CD8-positive, alpha-beta memory T cell (primary cell): ENCODE measurements around the gene CTNNAL1. TPM values are rescaled to one million over a fixed set of nuclear protein-coding genes. Genes with fewer than 3 reads are reported as not detected.
"Not testable (repeated sequence)": the region's sequence is repeated elsewhere in the genome, so short reads cannot be mapped to it uniquely, and the experiment has no call there.

Experiments used
- CTCF ChIA-PET: fragments of 350-600 bp; sonication (Branson Sonifier 250); formaldehyde crosslinking; loops from one replicate; lab custom pipeline; 2021; ENCODE audit warnings: antibody characterized with exemption; lab: Charles Lee
- POLR2A ChIA-PET: fragments of 350-600 bp; sonication (Branson Sonifier 250); formaldehyde crosslinking; loops from one replicate; lab custom pipeline; 2021; ENCODE audit warnings: antibody characterized with exemption; lab: Charles Lee
- DNase-seq, 5 donors: peaks; one replicate each; pipeline versions ENCODE4 v3.0.0 to v3.0.0-alpha.2; 2020 to 2022; ENCODE audit warnings: mixed read lengths in 1 of 5
- H3K27ac ChIP-seq: one replicate; pipeline ENCODE4 v1.7.0; 2013; ENCODE audit warnings: low read depth, mild to moderate bottlenecking, low read length, moderate library complexity
- H3K27me3 ChIP-seq: 2 replicates; pipeline ENCODE4 v1.7.0; 2013; ENCODE audit warnings: low read length, mild to moderate bottlenecking; ENCODE audit not compliant: insufficient read depth, poor library complexity, severe bottlenecking
- H3K36me3 ChIP-seq: 2 replicates; pipeline ENCODE4 v1.7.0; 2013; ENCODE audit warnings: mild to moderate bottlenecking, low read length, moderate library complexity; ENCODE audit not compliant: insufficient read depth
- H3K4me1 ChIP-seq: 2 replicates; pipeline ENCODE4 v1.7.0; 2013; ENCODE audit warnings: mild to moderate bottlenecking, low read length, moderate library complexity; ENCODE audit not compliant: insufficient read depth
- H3K4me3 ChIP-seq: 2 replicates; pipeline ENCODE4 v1.7.0; 2013; ENCODE audit warnings: mild to moderate bottlenecking, low read length
- H3K9me3 ChIP-seq: 2 replicates; pipeline ENCODE4 v1.7.0; 2013; ENCODE audit warnings: mild to moderate bottlenecking, low read length
- H3K27ac Mint-ChIP-seq, 8 donors: one replicate each; pipeline ENCODE4 v1.8.0; 2020 to 2021; ENCODE audit warnings: mixed read lengths in 8 of 8, mild to moderate bottlenecking in 6 of 8, inconsistent platforms in 3 of 8, moderate library complexity in 3 of 8
- H3K27me3 Mint-ChIP-seq, 2 donors: one replicate each; pipeline ENCODE4 v1.8.0; 2020 to 2021; ENCODE audit warnings: mixed read lengths in 2 of 2, mild to moderate bottlenecking in 1 of 2, moderate library complexity in 1 of 2
- H3K36me3 Mint-ChIP-seq, 3 donors: one replicate each; pipeline ENCODE4 v1.8.0; 2020 to 2021; ENCODE audit warnings: mixed read lengths in 3 of 3, inconsistent platforms in 1 of 3, mild to moderate bottlenecking in 1 of 3
- H3K4me1 Mint-ChIP-seq, 3 donors: one replicate each; pipeline ENCODE4 v1.8.0; 2020 to 2021; ENCODE audit warnings: mixed read lengths in 3 of 3, inconsistent platforms in 1 of 3, mild to moderate bottlenecking in 1 of 3
- H3K4me3 Mint-ChIP-seq, 7 donors: one replicate each; pipeline ENCODE4 v1.8.0; 2020 to 2021; ENCODE audit warnings: mixed read lengths in 7 of 7, mild to moderate bottlenecking in 6 of 7, moderate library complexity in 4 of 7, inconsistent platforms in 2 of 7
- H3K9me3 Mint-ChIP-seq, 5 donors: one replicate each; pipeline ENCODE4 v1.8.0; 2020 to 2022; ENCODE audit warnings: mixed read lengths in 5 of 5, mild to moderate bottlenecking in 3 of 5, moderate library complexity in 2 of 5, inconsistent platforms in 1 of 5
- polyA plus RNA-seq: library from polyadenylated mRNA; unstranded; fragments of 300-500 nt; fragmentation: Illumina TruSeq; gene quantifications from one replicate; pipeline ENCODE4 v1.2.3, GENCODE V29; 2021
- total RNA-seq, 2 experiments: library from RNA; stranded (reverse); gene quantifications; one replicate each; pipeline ENCODE4 v1.2.3, GENCODE V29; 2021

The CTNNAL1 gene
- total and polyA plus RNA-seq, 3 experiments from 2014 or later: 1.4 to 22.0 (median 19.1) TPM

DNA sequence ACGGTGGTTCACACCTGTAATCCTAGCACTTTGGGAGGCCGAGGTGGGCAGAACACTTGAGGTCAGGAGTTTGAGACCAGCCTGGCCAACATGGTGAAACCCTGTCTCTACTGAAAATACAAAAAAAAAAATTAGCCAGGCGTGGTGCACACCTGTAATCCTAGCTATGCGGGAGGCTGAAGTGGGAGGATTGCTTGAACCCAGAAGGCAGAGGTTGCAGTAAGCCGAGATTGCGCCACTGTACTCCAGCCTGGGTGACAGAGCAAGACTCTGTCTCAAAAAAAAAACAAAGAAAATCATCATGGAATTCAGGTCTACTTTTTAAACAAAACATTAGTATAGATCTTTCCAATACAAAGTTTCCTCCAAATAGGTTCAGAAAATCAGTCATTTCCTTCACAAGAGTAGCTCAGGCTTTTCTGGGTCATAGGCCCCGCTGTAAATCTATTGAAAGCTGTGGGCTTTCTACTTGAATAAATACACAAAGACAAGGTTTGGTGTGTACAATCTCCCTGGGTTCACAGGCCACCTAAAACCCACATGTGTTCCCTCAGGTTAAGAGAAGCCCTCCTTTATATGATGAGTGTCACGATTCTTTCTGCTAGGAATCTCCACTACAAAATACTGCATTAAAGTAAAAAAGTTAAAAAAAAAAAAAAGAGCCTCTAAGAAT lies 114.1 kb downstream of the CTNNAL1 start:
- H3K9me3 Mint-ChIP-seq, H3K27me3 Mint-ChIP-seq, H3K27ac ChIP-seq, H3K4me3 ChIP-seq, H3K27me3 ChIP-seq, H3K9me3 ChIP-seq, H3K4me1 Mint-ChIP-seq, CTCF ChIA-PET, DNase-seq, H3K4me1 ChIP-seq, POLR2A ChIA-PET, H3K4me3 Mint-ChIP-seq: not testable (repeated sequence)
- Mint-ChIP-seq H3K36me3 (peaks cover 16 to 97% (median 49%) of the 10 kb centered on the region in 3 donors), H3K27ac (peak overlapping the region in 1 of 8 donors; percentile 50)
- peaks cover 45% of the 10 kb centered on the region for H3K36me3 ChIP-seq

DNA sequence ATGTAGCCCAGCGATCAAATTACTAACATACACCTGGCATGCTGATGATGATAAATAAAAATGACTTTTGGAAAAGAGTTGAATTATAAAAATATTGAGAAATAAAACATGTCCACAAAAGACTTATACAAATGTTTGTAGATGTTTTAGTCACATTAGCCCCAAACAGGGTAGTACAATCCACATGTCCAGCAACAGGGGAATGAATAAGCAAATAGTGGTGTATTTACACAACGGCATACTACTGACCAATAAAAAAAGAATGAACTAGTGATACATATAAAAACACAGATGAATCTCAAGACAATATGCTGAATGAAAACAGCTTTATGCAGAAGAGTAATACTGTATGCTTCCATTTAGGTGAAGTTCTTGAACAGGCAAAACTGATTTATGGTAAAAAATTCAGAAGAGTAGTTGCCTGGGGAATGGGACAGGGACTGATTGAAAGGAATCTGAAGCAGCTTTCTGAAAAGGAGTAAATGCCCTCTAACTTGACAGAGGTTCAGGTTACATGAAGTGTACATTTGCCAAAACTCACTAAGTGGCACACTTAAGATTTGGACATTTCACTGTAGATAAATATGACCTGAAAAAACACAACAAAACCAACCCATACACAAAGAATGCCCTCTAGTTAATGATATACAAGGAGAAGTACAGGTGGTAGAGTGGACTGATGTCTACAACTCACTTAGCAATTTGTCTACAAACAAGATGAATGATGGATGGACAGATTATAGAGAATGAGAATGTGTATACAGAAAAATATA lies 115.8 kb downstream of the CTNNAL1 start:
- Mint-ChIP-seq H3K4me3 (no peak overlapping the region), H3K27me3 (no peaks in the 10 kb centered on the region), H3K27ac (peak overlapping the region in 1 of 8 donors; percentile 73), H3K36me3 (peaks cover 17 to 97% (median 41%) of the 10 kb centered on the region in 3 donors), H3K9me3 (no peaks in the 10 kb centered on the region), H3K4me1 (no peaks in the 10 kb centered on the region)
- CTCF ChIA-PET: no interaction called here
- Histone ChIP-seq H3K27me3 (no peaks in the 10 kb centered on the region), H3K4me3 (no peak overlapping the region), H3K36me3 (peaks cover 55% of the 10 kb centered on the region), H3K27ac (no peak overlapping the region), H3K9me3 (no peaks in the 10 kb centered on the region), H3K4me1 (no peaks in the 10 kb centered on the region)
- DNase-seq: no peak
- POLR2A ChIA-PET: no interaction called here

DNA sequence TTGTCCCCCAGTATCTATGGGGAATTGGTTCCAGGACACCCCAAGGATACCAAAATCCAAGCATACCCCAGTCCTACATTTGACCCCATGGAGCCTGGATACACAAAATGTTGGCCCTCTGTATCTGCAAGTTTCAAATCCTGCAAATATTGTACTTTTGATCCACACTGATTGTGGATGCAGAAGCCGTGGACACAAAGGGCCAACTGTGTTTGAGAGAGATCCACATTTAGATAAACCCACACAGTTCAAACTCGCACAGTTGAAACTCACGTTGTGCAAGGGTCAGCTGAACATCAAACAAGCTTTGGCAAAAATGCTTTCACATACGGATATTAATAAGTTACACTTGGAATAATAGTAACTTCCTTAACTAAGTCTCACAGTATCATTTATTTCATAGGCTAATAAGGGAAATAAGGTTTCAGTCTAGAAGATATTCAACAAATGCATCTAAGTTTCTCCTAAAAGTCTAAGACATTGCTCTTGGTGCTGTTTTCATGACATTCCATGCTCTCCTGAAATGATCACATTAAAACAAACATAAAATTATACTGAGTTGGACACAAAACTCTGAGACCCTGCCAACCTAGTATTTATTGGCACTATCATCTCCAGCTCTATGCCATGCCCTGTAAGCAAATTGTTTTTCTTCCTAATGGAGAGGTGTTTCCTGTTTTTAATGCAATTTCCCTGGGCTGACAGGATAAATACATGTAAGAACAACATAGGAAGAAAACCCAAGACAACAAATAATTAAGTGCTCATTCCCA lies 118.9 kb downstream of the CTNNAL1 start:
- Histone ChIP-seq H3K27me3 (no peaks in the 10 kb centered on the region), H3K4me1 (no peaks in the 10 kb centered on the region), H3K4me3 (no peak overlapping the region), H3K36me3 (peaks cover 49% of the 10 kb centered on the region), H3K9me3 (no peaks in the 10 kb centered on the region), H3K27ac (no peak overlapping the region)
- ChIA-PET CTCF (no interaction called here), POLR2A (no interaction called here)
- H3K4me1 Mint-ChIP-seq: no peaks in the 10 kb centered on the region
- no peak for DNase-seq
- peaks cover 18 to 99% (median 47%) of the 10 kb centered on the region in 3 donors for H3K36me3 Mint-ChIP-seq
- no peak overlapping the region for H3K27ac Mint-ChIP-seq
- no peak overlapping the region for H3K4me3 Mint-ChIP-seq
- no peaks in the 10 kb centered on the region for H3K27me3 Mint-ChIP-seq
- no peaks in the 10 kb centered on the region for H3K9me3 Mint-ChIP-seq

Other genes with a start within 250 kb of the CTNNAL1 start
- gene ACTL7B, start 157.5 kb downstream of the CTNNAL1 start, total RNA-seq: not detected
- not detected for gene ACTL7B, start 157.5 kb downstream of the CTNNAL1 start, polyA plus RNA-seq
- not detected for gene ACTL7A, start 151.2 kb downstream of the CTNNAL1 start, total RNA-seq
- not detected for gene ACTL7A, start 151.2 kb downstream of the CTNNAL1 start, polyA plus RNA-seq
- gene ELP1, start 79.4 kb downstream of the CTNNAL1 start, total RNA-seq: 10 to 100 TPM; 36.2 to 38.7 TPM
- gene ELP1, start 79.4 kb downstream of the CTNNAL1 start, polyA plus RNA-seq: 20.2 TPM
- 10 to 100 TPM; 13.7 to 15.1 TPM for gene ABITRAM, start 79.1 kb downstream of the CTNNAL1 start, total RNA-seq
- gene ABITRAM, start 79.1 kb downstream of the CTNNAL1 start, polyA plus RNA-seq: 15.1 TPM
- 10 to 100 TPM; 34.4 to 35.2 TPM for gene TMEM245, start 106.4 kb upstream of the CTNNAL1 start, total RNA-seq
- 24.4 TPM for gene TMEM245, start 106.4 kb upstream of the CTNNAL1 start, polyA plus RNA-seq
- not detected for gene FRRS1L, start 153.8 kb upstream of the CTNNAL1 start, total RNA-seq
- gene FRRS1L, start 153.8 kb upstream of the CTNNAL1 start, polyA plus RNA-seq: not detected